SK-N-SH (cell line): ENCODE measurements around the gene C1QC. TPM values are rescaled to one million over a fixed set of nuclear protein-coding genes. Genes with fewer than 3 reads are reported as not detected.
"Not testable (repeated sequence)": the region's sequence is repeated elsewhere in the genome, so short reads cannot be mapped to it uniquely, and the experiment has no call there.

ENCODE experiments used
- CTCF ChIA-PET: fragments of 300-600, 350-600 bp; formaldehyde crosslinking; extraction: SDS; loops from one replicate; lab custom pipeline; 2021; lab: Yijun Ruan, JAX
- POLR2A ChIA-PET: fragments of 350-600 bp; sonication (Branson Sonifier 250); formaldehyde crosslinking; extraction: SDS; loops from one replicate; lab custom pipeline; 2020; ENCODE audit warnings: antibody characterized with exemption, inconsistent platforms; lab: Yijun Ruan, JAX
- DNase-seq: peaks from one replicate; pipeline ENCODE4 v3.0.0; 2012
- H2AFZ ChIP-seq: fragments of 200-600 bp; sonication (generic); 2 replicates; pipeline ENCODE4 v1.8.1; 2016; ENCODE audit warnings: antibody characterized with exemption, mild to moderate bottlenecking, low read depth
- H3F3A ChIP-seq: fragments of 200-600 bp; sonication (generic); replicated peaks from 2 replicates; pipeline ENCODE3; 2016; ENCODE audit warnings: antibody characterized with exemption, mild to moderate bottlenecking; ENCODE audit not compliant: insufficient read depth
- H3K27ac ChIP-seq, 2 experiments: fragments of 200-500 bp in 1 of 2; fragments of 200-600 bp in 1 of 2; sonication (Bioruptor generic) in 1 of 2; sonication (generic), shearing (Covaris generic) in 1 of 2; 2 replicates each; pipeline versions ENCODE4 v1.5.1 to v1.6.1; 2014 to 2016; ENCODE audit warnings: low read depth in 2 of 2, inconsistent platforms in 1 of 2, low read length in 1 of 2, mild to moderate bottlenecking in 1 of 2, mixed read lengths in 1 of 2
- H3K27me3 ChIP-seq: fragments of 200-600 bp; sonication (generic), shearing (Covaris generic); 2 replicates; pipeline ENCODE4 v1.6.1; 2016; ENCODE audit warnings: mixed run types; ENCODE audit not compliant: insufficient read depth
- H3K36me3 ChIP-seq, 2 experiments: fragments of 200-500 bp in 1 of 2; fragments of 200-600 bp in 1 of 2; sonication (Bioruptor generic) in 1 of 2; sonication (generic) in 1 of 2; replicated peaks in 1 of 2; 2 replicates each; pipeline versions ENCODE3 to v1.5.1; 2014 to 2016; ENCODE audit warnings: low read length in 1 of 2, mild to moderate bottlenecking in 1 of 2; ENCODE audit not compliant: insufficient read depth in 2 of 2, control insufficient read depth in 1 of 2
- H3K4me1 ChIP-seq, 2 experiments: fragments of 200-500 bp in 1 of 2; fragments of 200-600 bp in 1 of 2; sonication (Bioruptor generic) in 1 of 2; sonication (generic), shearing (Covaris generic) in 1 of 2; 2 replicates each; pipeline versions ENCODE4 v1.5.1 to v1.6.1; 2014 to 2016; ENCODE audit warnings: low read depth in 1 of 2, low read length in 1 of 2, mixed run types in 1 of 2; ENCODE audit not compliant: insufficient read depth in 2 of 2, control insufficient read depth in 1 of 2
- H3K4me2 ChIP-seq: fragments of 200-600 bp; sonication (generic), shearing (Covaris generic); 2 replicates; pipeline ENCODE4 v1.6.1; 2017; ENCODE audit warnings: mixed run types
- H3K4me3 ChIP-seq, 2 experiments: fragments of 200-500 bp in 1 of 2; fragments of 200-600 bp in 1 of 2; sonication (Bioruptor generic) in 1 of 2; sonication (generic), shearing (Covaris generic) in 1 of 2; 2 replicates each; pipeline versions ENCODE4 v1.5.1 to v1.8.1; 2014 to 2016; ENCODE audit warnings: low read depth in 2 of 2, inconsistent platforms in 1 of 2, low read length in 1 of 2, mild to moderate bottlenecking in 1 of 2, mixed read lengths in 1 of 2, moderate library complexity in 1 of 2
- H3K79me2 ChIP-seq: fragments of 200-600 bp; sonication (generic); 2 replicates; pipeline ENCODE4 v1.8.1; 2017; ENCODE audit warnings: mild to moderate bottlenecking; ENCODE audit not compliant: insufficient read depth
- H3K9ac ChIP-seq: fragments of 200-600 bp; sonication (generic); 2 replicates; pipeline ENCODE4 v1.6.1; 2017; ENCODE audit warnings: mixed run types
- H3K9me2 ChIP-seq: fragments of 200-600 bp; sonication (generic); 2 replicates; pipeline ENCODE4 v1.6.1; 2017; ENCODE audit warnings: mixed run types
- H3K9me3 ChIP-seq: fragments of 200-600 bp; sonication (generic); 2 replicates; pipeline ENCODE4 v1.6.1; 2017; ENCODE audit warnings: mixed run types, mild to moderate bottlenecking, moderate library complexity
- H4K20me1 ChIP-seq: fragments of 200-600 bp; sonication (generic); 2 replicates; pipeline ENCODE4 v1.6.1; 2017; ENCODE audit warnings: mild to moderate bottlenecking, mixed run types; ENCODE audit not compliant: insufficient read depth
- CTCF ChIP-seq: fragments of 200-600 bp; sonication (generic); IDR thresholded peaks from 2 replicates; pipeline ENCODE4 v1.6.1; 2017; ENCODE audit warnings: antibody characterized with exemption, mild to moderate bottlenecking, moderate library complexity
- EZH2phosphoT487 ChIP-seq: fragments of 200-600 bp; sonication (generic); IDR thresholded peaks from 2 replicates; pipeline ENCODE4 v1.6.1; 2017; ENCODE audit warnings: low read depth, mixed run types, mild to moderate bottlenecking, antibody characterized with exemption, moderate library complexity, borderline replicate concordance
- FOXJ3 ChIP-seq: sonication (generic); formaldehyde crosslinking; IDR thresholded peaks from 2 replicates; pipeline ENCODE4 v1.5.1; 2020; ENCODE audit warnings: mild to moderate bottlenecking, missing genetic modification reagents
- FOXM1 ChIP-seq: IDR thresholded peaks from 2 replicates; pipeline ENCODE4 v1.4.0; 2012; ENCODE audit warnings: low read depth, mild to moderate bottlenecking
- IRF3 ChIP-seq: fragments of 150-350 bp; IDR thresholded peaks from 2 replicates; pipeline ENCODE4 v1.6.1; 2016; ENCODE audit warnings: mild to moderate bottlenecking, low read depth, low read length
- JUND ChIP-seq: IDR thresholded peaks from 2 replicates; pipeline ENCODE4 v1.4.0; 2012
- NFIC ChIP-seq: IDR thresholded peaks from 2 replicates; pipeline ENCODE4 v1.4.0; 2012; ENCODE audit warnings: borderline replicate concordance
- NRF1 ChIP-seq: IDR thresholded peaks from 2 replicates; pipeline ENCODE4 v1.6.1; 2012; ENCODE audit warnings: low read depth, mild to moderate bottlenecking, low read length
- POLR2AphosphoS5 ChIP-seq: IDR thresholded peaks from 2 replicates; pipeline ENCODE4 v1.6.1; 2012; ENCODE audit warnings: low read depth, low read length
- RAD21 ChIP-seq: IDR thresholded peaks from 2 replicates; pipeline ENCODE4 v1.6.1; 2012; ENCODE audit warnings: mild to moderate bottlenecking, low read length
- RCOR1 ChIP-seq: fragments of 150-350 bp; IDR thresholded peaks from 2 replicates; pipeline ENCODE4 v1.6.1; 2017; ENCODE audit warnings: antibody characterized with exemption, low read length
- RFX5 ChIP-seq: IDR thresholded peaks from 2 replicates; pipeline ENCODE4 v1.6.1; 2012; ENCODE audit warnings: mild to moderate bottlenecking, improper control_type of control experiment, low read length
- SIN3A ChIP-seq: IDR thresholded peaks from 2 replicates; pipeline ENCODE4 v1.6.1; 2012; ENCODE audit warnings: low read depth, mild to moderate bottlenecking, low read length, moderate library complexity, borderline replicate concordance
- SMC3 ChIP-seq: IDR thresholded peaks from 2 replicates; pipeline ENCODE4 v1.6.1; 2012; ENCODE audit warnings: low read depth, low read length, improper control_type of control experiment
- ZBTB33 ChIP-seq: IDR thresholded peaks from 2 replicates; pipeline ENCODE4 v1.4.0; 2012; ENCODE audit warnings: low read depth, borderline replicate concordance
- WGBS: methylation state at CpG from one replicate; pipeline ENCODE4 v1.1.6; 2017; ENCODE audit warnings: low lambda C conversion rate; 5-methylcytosine and 5-hydroxymethylcytosine counted together
- polyA plus RNA-seq, 3 experiments: library from polyadenylated mRNA; depleted of rRNA; stranded (reverse); fragments of >200 nt; gene quantifications; 2 replicates each; pipeline ENCODE4 v1.2.3, GENCODE V29; 2012
- TF ChIP-seq, protein P1 (sequence below): IDR thresholded peaks from 2 replicates; pipeline ENCODE4 v1.6.1; 2012; ENCODE audit warnings: mild to moderate bottlenecking, low read depth, low read length, moderate library complexity
- TF ChIP-seq, protein P2 (sequence below): IDR thresholded peaks from 2 replicates; pipeline ENCODE4 v1.4.0; 2012; ENCODE audit warnings: low read depth, borderline replicate concordance

Gene C1QC
- polyA plus RNA-seq, 1 of the 3 experiments (the other 2 are of a cell fraction) = not detected

GRCh38 chr1:22666412-22666811, 23.0 kb downstream of the C1QC start:
- Histone ChIP-seq H3K27ac (no peak overlapping the region), H3F3A (no peaks in the 10 kb centered on the region), H3K4me3 (no peak overlapping the region), H4K20me1 (no peaks in the 10 kb centered on the region), H3K27me3 (peaks cover 13% of the 10 kb centered on the region; the same call in 1 of the 2 replicates), H3K9me3 (no peaks in the 10 kb centered on the region), H3K79me2 (no peaks in the 10 kb centered on the region), H3K4me1 (no peaks in the 10 kb centered on the region), H2AFZ (no peak overlapping the region), H3K36me3 (no peaks in the 10 kb centered on the region), H3K4me2 (no peak overlapping the region), H3K9me2 (no peaks in the 10 kb centered on the region), H3K9ac (no peak overlapping the region)
- TF ChIP-seq ZBTB33 = no peak
- no peak for TF ChIP-seq RFX5
- no peak for TF ChIP-seq RCOR1
- TF ChIP-seq, protein P1, sequence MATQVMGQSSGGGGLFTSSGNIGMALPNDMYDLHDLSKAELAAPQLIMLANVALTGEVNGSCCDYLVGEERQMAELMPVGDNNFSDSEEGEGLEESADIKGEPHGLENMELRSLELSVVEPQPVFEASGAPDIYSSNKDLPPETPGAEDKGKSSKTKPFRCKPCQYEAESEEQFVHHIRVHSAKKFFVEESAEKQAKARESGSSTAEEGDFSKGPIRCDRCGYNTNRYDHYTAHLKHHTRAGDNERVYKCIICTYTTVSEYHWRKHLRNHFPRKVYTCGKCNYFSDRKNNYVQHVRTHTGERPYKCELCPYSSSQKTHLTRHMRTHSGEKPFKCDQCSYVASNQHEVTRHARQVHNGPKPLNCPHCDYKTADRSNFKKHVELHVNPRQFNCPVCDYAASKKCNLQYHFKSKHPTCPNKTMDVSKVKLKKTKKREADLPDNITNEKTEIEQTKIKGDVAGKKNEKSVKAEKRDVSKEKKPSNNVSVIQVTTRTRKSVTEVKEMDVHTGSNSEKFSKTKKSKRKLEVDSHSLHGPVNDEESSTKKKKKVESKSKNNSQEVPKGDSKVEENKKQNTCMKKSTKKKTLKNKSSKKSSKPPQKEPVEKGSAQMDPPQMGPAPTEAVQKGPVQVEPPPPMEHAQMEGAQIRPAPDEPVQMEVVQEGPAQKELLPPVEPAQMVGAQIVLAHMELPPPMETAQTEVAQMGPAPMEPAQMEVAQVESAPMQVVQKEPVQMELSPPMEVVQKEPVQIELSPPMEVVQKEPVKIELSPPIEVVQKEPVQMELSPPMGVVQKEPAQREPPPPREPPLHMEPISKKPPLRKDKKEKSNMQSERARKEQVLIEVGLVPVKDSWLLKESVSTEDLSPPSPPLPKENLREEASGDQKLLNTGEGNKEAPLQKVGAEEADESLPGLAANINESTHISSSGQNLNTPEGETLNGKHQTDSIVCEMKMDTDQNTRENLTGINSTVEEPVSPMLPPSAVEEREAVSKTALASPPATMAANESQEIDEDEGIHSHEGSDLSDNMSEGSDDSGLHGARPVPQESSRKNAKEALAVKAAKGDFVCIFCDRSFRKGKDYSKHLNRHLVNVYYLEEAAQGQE = no peak
- no peak for TF ChIP-seq NRF1
- TF ChIP-seq FOXJ3 (CRISPR knock-in tag) = no peak
- no peak for TF ChIP-seq SMC3
- no peak for TF ChIP-seq POLR2AphosphoS5
- TF ChIP-seq IRF3 = no peak
- no peak for TF ChIP-seq RAD21
- no peak for TF ChIP-seq JUND
- no peak for TF ChIP-seq NFIC
- TF ChIP-seq CTCF = no peak
- no peak for TF ChIP-seq SIN3A
- TF ChIP-seq, protein P2, sequence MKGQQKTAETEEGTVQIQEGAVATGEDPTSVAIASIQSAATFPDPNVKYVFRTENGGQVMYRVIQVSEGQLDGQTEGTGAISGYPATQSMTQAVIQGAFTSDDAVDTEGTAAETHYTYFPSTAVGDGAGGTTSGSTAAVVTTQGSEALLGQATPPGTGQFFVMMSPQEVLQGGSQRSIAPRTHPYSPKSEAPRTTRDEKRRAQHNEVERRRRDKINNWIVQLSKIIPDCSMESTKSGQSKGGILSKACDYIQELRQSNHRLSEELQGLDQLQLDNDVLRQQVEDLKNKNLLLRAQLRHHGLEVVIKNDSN = no peak
- no peak for TF ChIP-seq FOXM1
- no peak for TF ChIP-seq EZH2phosphoT487
- DNase-seq = no peak
- ChIA-PET CTCF (interaction anchor here (0.9 to 3.8 kb wide), 15 partner anchors 8 to 306 kb away, joined by 3 to 50 read pairs (median 8); partner anchors contain the start of gene LACTBL1), POLR2A (no interaction called here)
- 32% methylated on average over 2 of the region's 2 CpGs for WGBS

GRCh38 chr1:22668840-22669239, 25.4 kb downstream of the C1QC start:
- H3K79me2 ChIP-seq, DNase-seq, H3K4me3 ChIP-seq, H3F3A ChIP-seq, H3K9ac ChIP-seq, H3K9me3 ChIP-seq, H3K36me3 ChIP-seq, H3K27ac ChIP-seq, H3K9me2 ChIP-seq, POLR2A ChIA-PET, H4K20me1 ChIP-seq, H3K4me1 ChIP-seq, H3K4me2 ChIP-seq, H2AFZ ChIP-seq: not testable (repeated sequence)
- CTCF ChIA-PET = interaction anchor here (3.8 kb wide), 1 partner anchor 262 kb away, joined by 50 read pairs; no protein-coding TSS in a partner anchor
- H3K27me3 ChIP-seq = peaks cover 20% of the 10 kb centered on the region; the same call in 1 of the 2 replicates
- WGBS = 62% methylated on average over 2 of the region's 2 CpGs
